SH-SY5Y (cell line): ENCODE data around the gene MBD4.

Source experiments
- GATA2 ChIP-seq: IDR thresholded peaks from 2 replicates; pipeline ENCODE4 v1.6.1; 2011; ENCODE audit warnings: mild to moderate bottlenecking, low read depth, low read length
- GATA3 ChIP-seq: IDR thresholded peaks from 2 replicates; pipeline ENCODE4 v1.6.1; 2011; ENCODE audit warnings: low read depth, mild to moderate bottlenecking, low read length, moderate library complexity

GRCh38 chr3:129449279-129450115 lies 9.7 kb upstream of the MBD4 start:
- TF ChIP-seq GATA3 (no peak), GATA2 (no peak)
